Esophagus muscularis mucosa (tissue), 2 donors: Measurements from ENCODE around the gene NCK1.

Experiments used
- EP300 ChIP-seq: sonication (generic); formaldehyde crosslinking; IDR thresholded peaks from one replicate; pipeline ENCODE4 v1.6.1; 2017; ENCODE audit warnings: antibody characterized with exemption
- POLR2A ChIP-seq: fragments of 450-650 bp; IDR thresholded peaks from one replicate; pipeline ENCODE4 v1.6.1; 2017; ENCODE audit warnings: antibody characterized with exemption, moderate library complexity, mild to moderate bottlenecking, low read depth

GRCh38 chr3:136839556-136839931 is 22.5 kb upstream of the NCK1 start:
- no peak for TF ChIP-seq POLR2A
- no peak for TF ChIP-seq EP300
